HG03469 (cell line): ENCODE measurements around the gene GABRG3.

Experiments
- ATAC-seq: cut with Tn5 transposase; IDR thresholded peaks from one replicate; pipeline ENCODE4 v1.9.1; 2021; ENCODE audit warnings: mild to moderate bottlenecking, moderate library complexity, moderate number of reproducible peaks; ENCODE audit not compliant: unreplicated experiment

Gene GABRG3

DNA sequence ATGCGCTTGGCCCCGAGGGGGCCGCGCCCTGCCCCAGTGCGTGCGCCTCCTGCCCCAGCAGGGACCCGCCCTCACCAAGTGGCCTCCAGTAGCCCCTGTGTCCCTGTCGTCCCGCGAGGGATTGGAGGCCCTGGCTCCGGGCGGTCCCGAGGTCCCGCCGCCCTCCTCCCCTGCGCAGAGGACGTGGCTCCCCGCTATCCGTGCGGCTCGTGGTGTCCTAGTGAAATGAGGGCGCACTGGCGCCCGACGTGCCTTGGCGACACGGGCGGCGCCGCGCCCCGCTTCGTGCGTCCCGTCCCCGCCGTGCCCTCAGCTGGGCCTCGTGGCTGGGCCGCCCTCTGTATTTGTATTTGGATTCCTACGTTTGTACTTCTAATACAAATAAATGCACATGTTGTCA is 570.6 kb downstream of the GABRG3 start:
- ATAC-seq = no peak

DNA sequence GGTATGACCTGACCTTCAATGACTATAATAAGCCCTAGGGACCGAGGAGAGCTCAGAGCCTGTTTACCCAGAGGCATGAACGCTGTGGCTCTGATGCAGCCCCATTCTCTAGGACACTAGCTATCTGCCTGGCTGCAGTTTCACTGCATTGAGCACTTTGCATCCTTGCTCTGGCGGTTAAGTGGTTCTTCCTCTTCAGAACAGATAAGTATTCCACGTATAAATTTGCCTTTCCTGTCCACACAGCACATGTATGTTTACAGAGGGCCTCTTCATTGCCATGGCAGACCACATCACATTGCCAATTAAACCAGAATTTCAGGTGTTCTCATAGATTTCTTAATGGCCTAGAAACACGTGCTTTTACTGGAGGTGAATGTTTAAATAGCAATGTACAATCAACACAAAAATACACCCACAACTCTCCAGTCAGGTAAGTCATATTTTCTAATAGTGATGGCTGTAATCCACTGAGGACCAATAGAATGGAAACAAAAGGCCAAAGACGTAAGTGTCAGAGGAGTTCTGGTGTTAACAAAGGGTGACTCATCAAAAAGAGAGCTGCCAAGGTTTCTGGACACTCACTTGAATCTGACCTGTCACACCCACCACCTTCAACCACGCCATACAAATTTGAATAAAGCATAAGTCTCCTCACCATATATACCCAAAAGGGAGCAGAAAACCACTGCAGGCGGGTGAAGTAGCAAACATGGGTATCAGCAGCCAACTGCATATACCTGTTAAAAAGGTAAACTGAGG is 574.7 kb downstream of the GABRG3 start:
- ATAC-seq = no peak

DNA sequence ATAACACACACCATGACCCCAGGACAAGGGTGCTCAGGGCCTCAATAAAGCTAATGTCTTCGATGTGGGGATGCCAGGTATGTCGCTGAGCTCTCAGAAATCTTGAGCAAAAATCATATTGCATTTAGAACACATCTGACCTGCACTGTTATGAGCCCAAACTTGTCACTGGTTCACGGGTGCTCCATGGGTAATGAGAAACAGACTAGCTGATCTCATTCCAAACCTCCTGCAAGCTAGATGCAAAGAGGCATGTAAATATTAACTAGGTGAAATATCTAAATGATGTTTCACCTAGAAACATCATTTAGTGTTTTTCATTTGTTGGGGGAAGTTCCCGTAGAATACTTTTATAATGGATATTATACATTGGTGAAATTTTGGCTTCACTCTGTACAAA is 578.8 kb downstream of the GABRG3 start:
- no peak for ATAC-seq

- no peak for ATAC-seq
These were observed 579.7 kb downstream of the GABRG3 start for GRCh38 chr15:27550635-27551034.

GRCh38 chr15:27561816-27562215 is 590.8 kb downstream of the GABRG3 start:
- ATAC-seq = no peak

- ATAC-seq = no peak
These were observed 592.9 kb downstream of the GABRG3 start for GRCh38 chr15:27563765-27564370.

GRCh38 chr15:27564656-27565055 is 593.7 kb downstream of the GABRG3 start:
- no peak for ATAC-seq

GRCh38 chr15:27570746-27571145 is 599.8 kb downstream of the GABRG3 start:
- no peak for ATAC-seq

GRCh38 chr15:27573805-27574485 is 603.0 kb downstream of the GABRG3 start:
- ATAC-seq = no peak

GRCh38 chr15:27574541-27575054 is 603.6 kb downstream of the GABRG3 start:
- no peak for ATAC-seq

DNA sequence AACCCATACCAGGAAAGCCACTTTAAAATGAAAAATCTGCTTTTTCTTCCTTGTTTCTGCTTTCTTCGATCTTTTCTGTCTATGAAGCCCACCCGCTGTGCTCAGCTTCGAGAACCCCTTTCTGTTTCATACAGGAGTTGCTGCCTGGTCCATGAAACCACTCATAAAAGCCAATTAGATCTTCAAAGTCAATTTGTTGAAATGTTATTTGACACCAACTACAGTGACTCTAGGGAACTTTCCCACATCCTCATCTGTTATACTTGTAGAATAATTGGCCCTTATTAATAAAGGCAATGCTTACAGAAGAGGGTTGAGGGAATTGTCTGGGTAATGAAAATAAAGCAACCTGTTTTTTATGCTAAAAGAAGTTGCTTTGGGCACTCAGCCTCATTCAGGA is 604.5 kb downstream of the GABRG3 start:
- no peak for ATAC-seq

- no peak for ATAC-seq
These were observed 605.6 kb downstream of the GABRG3 start for GRCh38 chr15:27576576-27576975.

DNA sequence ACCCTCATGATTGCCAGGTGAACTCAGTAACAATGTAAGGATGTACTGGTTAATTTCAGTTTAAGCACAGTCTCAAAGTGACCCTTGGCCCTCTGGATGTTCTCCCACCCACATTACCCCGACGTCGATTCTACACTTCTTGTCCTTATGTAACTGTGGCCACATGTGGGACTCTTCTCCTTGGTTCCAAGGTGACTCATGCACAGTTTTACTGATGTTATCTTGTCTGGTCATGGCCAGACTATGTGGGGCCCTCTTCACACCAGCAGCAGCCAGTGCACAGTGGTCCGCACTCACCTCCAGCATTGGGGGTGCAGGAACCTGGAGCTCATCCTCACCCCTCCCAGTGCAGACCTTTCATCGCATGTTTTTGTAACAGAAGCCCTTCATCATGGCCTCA is 608.8 kb downstream of the GABRG3 start:
- no peak for ATAC-seq

GRCh38 chr15:27582726-27583410 is 611.9 kb downstream of the GABRG3 start:
- ATAC-seq = no peak

GRCh38 chr15:27583651-27584050 is 612.7 kb downstream of the GABRG3 start:
- no peak for ATAC-seq

DNA sequence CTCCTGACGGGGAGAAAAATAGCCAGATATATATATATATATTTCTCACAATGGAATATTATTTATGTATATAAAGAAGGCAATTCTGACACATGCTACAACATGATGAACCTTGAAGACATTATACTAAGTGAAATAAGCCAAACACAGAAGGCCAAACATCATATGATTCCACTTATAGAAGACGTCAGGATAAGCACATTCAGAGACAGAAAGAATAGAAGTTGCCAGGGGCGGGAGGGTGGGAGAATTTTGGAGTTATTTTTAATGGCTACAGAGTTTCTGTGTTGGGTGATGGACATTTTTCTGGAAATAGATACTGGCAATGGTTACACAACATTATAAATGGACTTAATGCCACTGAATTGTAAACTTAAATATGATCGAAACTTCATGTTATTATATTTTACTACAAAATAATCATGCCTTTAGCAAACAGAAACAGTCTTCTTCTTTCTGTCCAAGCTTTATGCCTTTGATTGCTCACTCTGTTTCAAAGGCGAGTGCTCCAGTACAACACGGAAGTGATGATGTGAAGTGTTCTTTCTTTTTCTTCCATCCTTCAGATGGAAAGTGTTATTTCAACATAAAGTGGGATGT is 614.2 kb downstream of the GABRG3 start:
- no peak for ATAC-seq

DNA sequence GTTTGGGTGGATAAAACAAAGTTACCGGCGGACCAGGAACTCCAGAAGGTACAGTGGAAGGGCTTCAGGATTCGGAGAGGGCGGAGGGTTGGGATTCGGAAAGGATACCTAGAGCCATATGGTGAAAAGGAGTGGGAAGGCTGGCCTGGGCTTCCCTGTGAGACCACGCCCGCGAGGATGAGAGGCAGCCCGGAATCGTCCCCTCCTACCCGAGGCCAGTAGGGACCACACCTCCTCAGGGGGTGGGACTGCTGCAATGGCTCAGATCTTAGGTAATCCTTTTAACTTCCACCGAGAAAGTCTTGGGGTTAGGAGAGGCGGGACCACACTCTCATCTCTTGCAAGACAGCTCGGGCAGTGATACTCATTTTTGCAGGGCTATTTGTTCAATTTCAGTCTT is 616.8 kb downstream of the GABRG3 start:
- no peak for ATAC-seq

DNA sequence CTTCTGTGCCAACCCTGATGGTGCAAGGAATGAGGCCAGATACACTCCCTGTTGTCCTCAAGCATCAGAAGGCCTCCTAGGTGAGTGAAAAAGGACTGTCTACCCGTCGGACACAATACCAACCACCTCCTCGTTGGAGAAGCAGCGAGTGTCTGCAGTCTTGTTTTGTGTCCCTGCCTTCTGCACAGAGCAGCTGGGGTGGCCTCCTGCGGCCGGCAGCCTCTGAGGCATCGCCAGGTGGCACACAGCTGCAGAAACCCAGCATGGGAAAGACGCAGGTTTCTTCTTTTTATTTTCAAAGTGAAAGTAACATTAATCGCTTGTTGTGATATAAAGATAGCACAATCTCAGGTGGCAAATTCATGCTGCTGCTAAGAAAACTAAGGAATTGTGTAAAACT is 618.3 kb downstream of the GABRG3 start:
- no peak for ATAC-seq

- no peak for ATAC-seq
These were observed 618.8 kb downstream of the GABRG3 start for GRCh38 chr15:27589782-27590181.
